DMS114 treated with DMSO at 0.1 percent for 48 hours (cell line): ENCODE results near the gene HEG1.
A peak's percentile ranks its signal among the peaks of the same experiment; 100 is the strongest.
"Not testable (repeated sequence)": the region's sequence is repeated elsewhere in the genome, so short reads cannot be mapped to it uniquely, and the experiment has no call there.

ENCODE experiments used
- DNase-seq: peaks from one replicate; lab custom pipeline; 2025; ENCODE audit not compliant: unreplicated experiment; lab: John Stamatoyannopoulos, UW

The HEG1 gene

DNA sequence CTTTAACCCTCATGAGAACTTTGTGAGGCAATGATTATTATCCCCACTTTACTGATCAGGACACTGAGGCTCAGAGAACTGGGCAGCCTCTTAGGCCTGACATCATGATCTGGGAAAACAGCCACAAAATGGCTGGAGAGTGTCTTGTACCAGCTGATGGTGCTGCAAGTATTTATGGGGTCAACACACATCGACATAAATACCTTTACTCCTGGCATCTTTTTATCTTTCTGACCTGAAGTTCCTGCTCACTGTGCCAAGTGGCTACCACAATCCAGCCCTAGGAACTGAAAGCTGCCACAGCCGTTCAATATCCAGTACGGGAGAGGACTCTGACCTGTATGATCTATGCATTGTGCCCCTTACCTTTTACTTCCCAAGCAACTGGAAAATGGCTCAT lies 92.0 kb downstream of the HEG1 start:
- no peak for DNase-seq

DNA sequence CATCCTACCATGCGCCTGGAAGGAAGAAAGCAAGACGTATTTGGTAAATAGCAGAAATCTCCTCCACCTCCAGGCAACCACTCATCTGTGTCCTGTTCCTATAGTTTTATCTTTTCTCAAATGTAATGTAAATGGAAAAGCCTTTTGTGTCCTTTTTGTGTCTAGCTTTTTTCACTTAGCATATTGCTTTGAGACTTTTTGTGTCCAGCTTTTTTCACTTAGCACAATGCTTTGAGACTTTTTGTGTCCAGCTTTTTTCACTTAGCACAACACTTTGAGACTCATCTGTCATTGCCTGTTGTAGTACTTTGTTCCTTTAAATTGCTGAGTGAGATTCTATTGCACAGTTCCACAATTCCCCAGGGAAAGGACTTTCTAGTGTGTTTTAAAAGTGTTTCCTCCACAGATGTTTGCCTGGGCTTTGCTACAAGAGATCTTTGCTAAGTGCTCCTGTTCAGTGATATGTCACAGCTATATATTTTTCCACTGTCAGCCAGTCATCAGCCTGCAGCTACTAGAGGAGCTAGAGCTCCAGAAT lies 93.3 kb downstream of the HEG1 start:
- DNase-seq: no peak

GRCh38 chr3:124960698-124961097 lies 95.1 kb downstream of the HEG1 start:
- DNase-seq: no peak

DNA sequence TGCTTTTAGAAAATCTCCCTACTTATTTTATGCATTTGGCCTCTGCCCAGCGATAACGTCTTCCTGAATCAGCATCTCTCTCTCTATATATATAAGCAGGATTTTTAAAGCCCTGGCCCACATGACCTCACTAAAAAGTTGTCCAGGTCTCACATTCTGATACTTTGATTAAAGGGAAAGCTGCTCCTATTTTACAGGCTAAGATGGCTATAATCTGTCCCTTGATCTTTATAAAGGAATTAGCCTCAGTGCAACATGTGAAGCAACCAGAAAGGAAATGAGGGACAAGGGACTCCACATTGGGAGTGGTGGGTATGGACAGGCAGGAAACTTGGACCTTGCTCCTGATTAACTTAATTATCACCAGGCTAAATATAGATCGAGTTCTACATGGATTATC lies 95.7 kb downstream of the HEG1 start:
- DNase-seq: no peak

GRCh38 chr3:124957951-124958350 lies 97.8 kb downstream of the HEG1 start:
- DNase-seq: not testable (repeated sequence)

DNA sequence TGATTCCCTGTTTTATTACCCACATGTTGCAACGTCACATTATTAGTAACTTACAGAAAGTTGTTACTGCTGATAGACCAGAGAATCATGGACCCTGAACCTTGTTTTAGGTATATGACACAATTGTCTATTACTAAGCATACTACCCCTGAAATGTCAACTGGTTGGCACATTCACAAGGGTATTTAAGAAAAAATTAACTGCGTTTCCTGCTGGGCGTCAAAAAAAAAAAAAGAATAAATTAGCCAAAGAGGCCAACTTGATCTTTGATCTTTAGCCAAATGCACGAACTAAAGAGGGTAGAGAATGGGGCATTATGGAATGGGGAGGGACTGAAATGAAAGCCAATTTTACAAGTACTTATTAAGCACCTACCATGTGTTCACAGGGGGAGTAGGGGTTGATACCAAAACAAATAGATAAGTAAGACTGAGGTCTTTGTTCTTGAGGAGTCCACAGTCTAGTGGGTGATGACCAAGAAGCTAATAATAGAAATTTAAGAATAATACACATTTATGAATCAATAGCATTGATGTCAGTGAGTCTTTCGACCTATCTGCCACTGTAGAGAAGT lies 103.4 kb downstream of the HEG1 start:
- DNase-seq: no peak

DNA sequence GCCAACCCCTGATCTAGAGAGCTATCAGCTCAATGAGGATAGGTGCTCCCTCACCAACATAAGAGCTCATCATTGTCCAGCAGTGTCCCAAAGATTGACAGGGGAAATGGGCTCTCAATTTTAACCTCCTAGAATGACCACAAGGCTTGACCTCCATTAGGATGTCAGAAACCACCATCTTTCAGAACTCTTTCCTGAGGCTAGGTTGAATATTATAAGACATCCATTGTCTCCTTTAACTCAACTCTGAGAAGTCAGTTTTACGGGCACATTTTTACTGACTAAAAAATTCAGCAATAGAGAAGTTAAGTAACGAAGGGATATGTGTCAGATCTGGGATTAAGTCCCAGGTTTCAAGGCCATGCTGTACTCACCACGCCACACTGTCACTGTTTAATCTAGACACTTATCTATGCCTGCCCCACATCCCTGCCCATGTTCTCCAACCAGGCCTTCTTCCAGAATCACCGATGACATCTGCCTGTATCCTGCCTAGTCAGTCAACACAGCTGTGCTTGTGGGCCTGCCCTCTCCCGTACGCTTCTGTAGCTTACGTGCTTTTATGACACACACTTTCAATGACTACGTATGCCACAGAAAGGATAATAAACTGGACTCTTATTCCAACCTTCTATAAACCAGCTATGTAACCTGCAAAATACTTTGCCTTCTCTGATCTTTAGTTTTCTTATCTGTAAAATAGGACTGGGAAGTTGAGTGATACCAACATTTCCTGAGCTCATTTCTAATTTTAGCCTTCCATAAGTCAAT lies 104.1 kb downstream of the HEG1 start:
- no peak for DNase-seq

DNA sequence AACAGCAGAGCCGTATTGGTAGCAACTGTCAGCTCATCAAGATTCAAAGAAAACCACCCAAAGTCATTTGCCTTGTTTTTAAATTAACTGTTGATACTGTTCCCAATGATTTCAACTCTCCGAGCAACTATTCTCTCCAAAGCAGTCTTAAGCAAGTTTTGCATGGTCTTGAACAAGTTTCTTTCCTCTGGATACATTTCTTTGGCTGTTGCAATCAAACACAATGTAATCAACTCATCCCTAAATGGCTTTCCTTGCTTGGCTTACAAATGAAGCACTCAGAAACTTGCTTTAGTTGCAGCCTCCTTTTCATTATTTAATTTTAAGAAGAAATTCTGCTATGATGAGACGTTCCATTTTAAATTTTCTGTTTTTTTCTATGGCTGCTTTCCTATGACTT lies 105.8 kb downstream of the HEG1 start:
- DNase-seq: no peak

GRCh38 chr3:124942613-124943012 lies 113.2 kb downstream of the HEG1 start:
- no peak for DNase-seq

- no peak for DNase-seq
Observed at GRCh38 chr3:124941771-124942170, 114.0 kb downstream of the HEG1 start.

GRCh38 chr3:124939661-124940060 lies 116.1 kb downstream of the HEG1 start:
- DNase-seq: no peak

DNA sequence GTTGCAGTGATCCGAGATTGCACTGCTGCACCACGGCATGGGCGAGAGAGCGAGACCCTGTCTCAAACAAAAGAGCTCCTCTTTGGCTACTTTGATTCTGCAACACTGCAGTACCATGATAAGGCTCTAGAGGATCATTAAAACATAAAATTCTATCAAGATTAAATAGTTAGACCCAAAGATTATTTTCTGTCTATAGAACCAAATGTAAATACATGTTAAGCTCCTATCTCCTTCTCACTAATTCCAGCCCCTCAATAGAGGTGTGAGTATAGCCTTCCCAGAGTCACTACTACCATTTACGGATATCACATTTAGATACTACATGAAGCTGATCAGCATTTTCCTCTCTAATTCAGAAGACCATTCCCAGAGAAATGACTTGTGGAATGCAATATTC lies 116.9 kb downstream of the HEG1 start:
- no peak for DNase-seq

DNA sequence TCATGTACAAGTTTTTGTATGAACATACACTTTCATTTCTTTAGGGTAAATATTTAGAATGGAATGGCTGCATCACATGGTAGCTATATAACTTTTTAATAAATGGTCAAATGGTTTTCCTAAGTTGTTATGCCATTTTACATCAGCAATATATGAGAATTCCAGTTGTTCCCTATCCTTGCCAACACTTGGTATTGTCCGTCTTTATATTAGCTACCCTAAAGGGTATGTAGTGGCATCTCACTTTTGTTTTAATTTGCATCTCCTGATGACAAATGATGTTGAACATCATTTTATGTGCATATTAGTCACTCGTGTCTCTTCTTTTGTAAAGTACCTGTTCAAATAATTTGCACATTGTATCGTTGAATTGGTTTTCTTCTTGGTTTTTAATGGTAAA lies 118.7 kb downstream of the HEG1 start:
- no peak for DNase-seq

DNA sequence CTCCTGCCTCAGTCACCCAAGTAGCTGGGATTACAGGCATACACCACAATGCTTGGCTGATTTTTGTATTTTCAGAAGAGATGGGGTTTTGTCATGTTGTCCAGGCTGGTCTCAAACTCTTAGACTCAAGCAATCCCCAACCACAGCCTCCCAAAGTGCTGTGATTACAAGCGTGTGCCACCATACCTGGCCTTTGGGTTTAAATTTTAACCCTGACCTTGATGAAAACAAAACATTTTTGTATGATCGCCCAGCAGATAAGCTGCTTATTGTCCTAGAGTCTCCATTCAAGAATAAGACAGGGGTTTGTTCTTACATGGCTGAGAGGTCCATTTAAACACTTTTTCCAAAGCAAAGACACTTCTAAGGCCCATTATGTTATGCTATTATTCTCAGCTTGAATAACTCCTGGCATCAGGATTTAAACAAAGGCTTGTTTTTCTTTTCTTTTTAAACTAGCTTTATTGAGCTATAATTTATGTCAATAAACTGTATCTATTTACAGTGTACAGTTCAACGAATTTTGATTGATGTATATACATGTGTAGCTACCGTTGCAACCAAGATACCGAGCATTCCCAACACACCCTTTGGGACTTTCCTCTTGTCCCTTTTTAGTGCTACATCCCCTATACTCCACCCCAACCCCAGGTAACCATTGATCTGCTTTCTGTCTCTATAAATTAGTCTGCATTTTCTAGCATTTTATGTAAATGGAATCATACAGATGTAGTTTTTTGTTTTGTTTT lies 119.8 kb downstream of the HEG1 start:
- no peak for DNase-seq

DNA sequence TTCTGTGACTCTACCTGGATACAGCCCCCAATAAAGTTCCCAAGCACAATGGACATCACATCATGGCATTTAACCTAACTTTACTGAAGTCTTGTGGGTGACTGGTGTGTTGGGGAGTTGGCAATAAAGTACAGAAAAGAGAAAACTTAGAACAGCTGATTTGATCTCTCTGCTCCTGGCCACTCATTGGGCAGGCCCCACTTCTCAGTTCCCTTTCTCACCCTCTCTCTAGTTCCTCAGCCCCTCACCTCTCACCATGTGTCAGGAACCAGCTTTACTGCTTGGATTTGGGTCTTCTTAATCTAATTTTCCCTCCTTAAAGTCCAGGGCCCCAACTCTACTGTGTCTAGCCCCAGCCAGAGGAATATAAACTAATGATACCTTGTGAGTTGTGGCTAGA lies 120.5 kb downstream of the HEG1 start:
- no peak for DNase-seq

DNA sequence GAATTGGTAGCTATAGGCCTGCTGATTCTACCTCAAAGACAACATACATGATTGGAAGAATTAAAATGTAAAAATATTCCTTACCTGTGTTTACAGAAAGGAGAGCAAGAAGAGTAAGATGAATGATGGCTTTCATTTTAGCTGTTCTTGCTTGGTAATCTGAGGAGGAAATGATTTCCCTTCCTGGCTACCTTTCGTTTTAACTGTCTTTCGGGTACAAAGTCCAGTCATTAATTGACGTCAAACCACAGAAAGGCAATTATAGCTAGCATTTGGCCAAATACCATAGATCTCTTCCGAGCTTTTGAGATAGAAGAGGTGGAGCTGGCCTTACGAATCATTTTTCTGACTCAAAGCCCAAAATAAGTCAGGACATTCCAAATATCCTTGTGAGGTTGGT lies 121.2 kb downstream of the HEG1 start, which contains the start of gene MUC13:
Gene MUC13 (minus strand): TSS at position 175 of the 400 bp plus-strand sequence. CDS start 39 bp downstream, at position 136.
- no peak for DNase-seq

GRCh38 chr3:124928333-124929202 lies 127.2 kb downstream of the HEG1 start:
- DNase-seq: peak; percentile 44

GRCh38 chr3:124927574-124928045 lies 128.2 kb downstream of the HEG1 start:
- DNase-seq: no peak

GRCh38 chr3:124926426-124927101 lies 129.2 kb downstream of the HEG1 start:
- no peak for DNase-seq

DNA sequence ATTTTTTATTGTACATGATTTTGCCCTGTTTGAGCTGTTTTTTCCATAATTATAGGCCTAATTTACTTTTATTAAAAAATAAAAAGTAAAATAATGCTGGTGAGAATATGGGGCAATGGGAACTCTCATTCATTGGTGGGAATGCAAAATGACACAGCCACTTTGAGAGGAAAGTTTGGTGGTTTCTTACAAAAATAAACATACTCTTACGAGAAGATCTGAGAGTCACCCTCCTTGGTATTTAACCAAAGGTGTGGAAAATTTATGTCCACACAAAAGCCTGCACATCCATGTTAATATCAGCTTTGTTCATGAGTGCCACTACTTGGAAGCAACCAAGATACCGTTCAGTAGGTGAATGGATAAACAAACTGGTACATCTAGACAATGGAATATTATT lies 131.1 kb downstream of the HEG1 start:
- DNase-seq: no peak
